Measurements from ENCODE around the gene MT1G. TPM values are rescaled to one million over a fixed set of nuclear protein-coding genes. Genes with fewer than 3 reads are reported as not detected.
A peak's percentile ranks its signal among the peaks of the same experiment; 100 is the strongest.

MT1G gene
- total RNA-seq, 4 donors from 2014 or later, result 410 to 930 (median 704) TPM

DNA sequence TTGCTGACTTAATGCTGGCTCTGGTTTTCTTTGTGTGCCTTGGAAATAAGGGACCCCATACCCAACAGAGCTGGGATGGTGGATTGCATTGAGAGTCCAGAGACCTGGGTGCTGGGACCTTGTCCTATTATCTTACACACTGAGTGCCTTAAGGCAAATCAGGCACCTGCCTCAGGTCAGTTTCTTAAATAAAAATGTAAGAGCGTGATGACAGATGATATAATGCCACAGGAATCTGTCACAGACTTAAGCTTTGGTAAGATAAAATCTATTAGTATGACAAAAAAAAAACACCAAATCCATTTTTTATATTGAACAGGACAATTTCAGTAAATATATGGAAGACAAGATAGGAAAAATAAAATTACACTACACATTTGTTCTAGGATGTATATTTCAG, 27.8 kb downstream of the MT1G start:
- no peak overlapping the region for H3K27ac ChIP-seq
- WGBS, 2 donors, result 92 to 97% methylated on average over 1 of the region's 1 CpG
- no peak for TF ChIP-seq POLR2A (IDR thresholded peaks at IDR 0.05)
- TF ChIP-seq, protein P1, sequence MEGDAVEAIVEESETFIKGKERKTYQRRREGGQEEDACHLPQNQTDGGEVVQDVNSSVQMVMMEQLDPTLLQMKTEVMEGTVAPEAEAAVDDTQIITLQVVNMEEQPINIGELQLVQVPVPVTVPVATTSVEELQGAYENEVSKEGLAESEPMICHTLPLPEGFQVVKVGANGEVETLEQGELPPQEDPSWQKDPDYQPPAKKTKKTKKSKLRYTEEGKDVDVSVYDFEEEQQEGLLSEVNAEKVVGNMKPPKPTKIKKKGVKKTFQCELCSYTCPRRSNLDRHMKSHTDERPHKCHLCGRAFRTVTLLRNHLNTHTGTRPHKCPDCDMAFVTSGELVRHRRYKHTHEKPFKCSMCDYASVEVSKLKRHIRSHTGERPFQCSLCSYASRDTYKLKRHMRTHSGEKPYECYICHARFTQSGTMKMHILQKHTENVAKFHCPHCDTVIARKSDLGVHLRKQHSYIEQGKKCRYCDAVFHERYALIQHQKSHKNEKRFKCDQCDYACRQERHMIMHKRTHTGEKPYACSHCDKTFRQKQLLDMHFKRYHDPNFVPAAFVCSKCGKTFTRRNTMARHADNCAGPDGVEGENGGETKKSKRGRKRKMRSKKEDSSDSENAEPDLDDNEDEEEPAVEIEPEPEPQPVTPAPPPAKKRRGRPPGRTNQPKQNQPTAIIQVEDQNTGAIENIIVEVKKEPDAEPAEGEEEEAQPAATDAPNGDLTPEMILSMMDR (IDR thresholded peaks at IDR 0.05), result no peak
- intact Hi-C loops (cut with DNase I), result no loop called here
- no peaks in the 10 kb centered on the region for H3K36me3 ChIP-seq
- H3K4me1 ChIP-seq, result peaks cover 11 to 33% of the 10 kb centered on the region in 2 donors
- no peaks in the 10 kb centered on the region for H3K9me3 ChIP-seq
- H3K4me3 ChIP-seq (replicated peaks in 1 of 3), result no peak overlapping the region
- no peak for DNase-seq
- peaks cover 4% of the 10 kb centered on the region for H3K27me3 ChIP-seq

DNA sequence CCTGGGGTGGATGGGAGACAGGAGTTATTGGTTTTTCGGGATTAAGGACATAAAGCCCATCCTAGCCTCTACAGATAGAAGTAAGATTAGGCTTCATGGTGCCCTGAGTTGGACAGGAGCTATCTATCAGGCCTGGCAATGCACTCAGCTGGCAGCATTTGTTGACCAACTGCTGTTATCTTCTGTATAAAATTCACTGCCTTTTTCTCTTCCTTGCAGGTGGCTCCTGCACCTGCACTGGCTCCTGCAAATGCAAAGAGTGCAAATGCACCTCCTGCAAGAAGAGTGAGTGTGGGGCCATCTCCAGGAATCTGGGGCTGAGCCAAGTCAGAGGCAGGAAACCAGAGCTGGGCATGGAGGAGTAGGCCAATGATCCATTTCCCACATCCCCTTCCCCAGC, 28.8 kb downstream of the MT1G start:
- no peaks in the 10 kb centered on the region for H3K36me3 ChIP-seq
- H3K4me3 ChIP-seq (replicated peaks in 1 of 3), result no peak overlapping the region
- no peaks in the 10 kb centered on the region for H3K9me3 ChIP-seq
- peaks cover 4% of the 10 kb centered on the region for H3K27me3 ChIP-seq
- intact Hi-C loops (cut with DNase I), result no loop called here
- TF ChIP-seq POLR2A (IDR thresholded peaks at IDR 0.05), result no peak
- TF ChIP-seq, protein P1 (IDR thresholded peaks at IDR 0.05), result no peak
- H3K4me1 ChIP-seq, result peaks cover 11 to 30% of the 10 kb centered on the region in 2 donors
- no peak for DNase-seq
- no peak overlapping the region for H3K27ac ChIP-seq
- 65 to 67% methylated on average over 1 of the region's 1 CpG for WGBS, 2 donors

DNA sequence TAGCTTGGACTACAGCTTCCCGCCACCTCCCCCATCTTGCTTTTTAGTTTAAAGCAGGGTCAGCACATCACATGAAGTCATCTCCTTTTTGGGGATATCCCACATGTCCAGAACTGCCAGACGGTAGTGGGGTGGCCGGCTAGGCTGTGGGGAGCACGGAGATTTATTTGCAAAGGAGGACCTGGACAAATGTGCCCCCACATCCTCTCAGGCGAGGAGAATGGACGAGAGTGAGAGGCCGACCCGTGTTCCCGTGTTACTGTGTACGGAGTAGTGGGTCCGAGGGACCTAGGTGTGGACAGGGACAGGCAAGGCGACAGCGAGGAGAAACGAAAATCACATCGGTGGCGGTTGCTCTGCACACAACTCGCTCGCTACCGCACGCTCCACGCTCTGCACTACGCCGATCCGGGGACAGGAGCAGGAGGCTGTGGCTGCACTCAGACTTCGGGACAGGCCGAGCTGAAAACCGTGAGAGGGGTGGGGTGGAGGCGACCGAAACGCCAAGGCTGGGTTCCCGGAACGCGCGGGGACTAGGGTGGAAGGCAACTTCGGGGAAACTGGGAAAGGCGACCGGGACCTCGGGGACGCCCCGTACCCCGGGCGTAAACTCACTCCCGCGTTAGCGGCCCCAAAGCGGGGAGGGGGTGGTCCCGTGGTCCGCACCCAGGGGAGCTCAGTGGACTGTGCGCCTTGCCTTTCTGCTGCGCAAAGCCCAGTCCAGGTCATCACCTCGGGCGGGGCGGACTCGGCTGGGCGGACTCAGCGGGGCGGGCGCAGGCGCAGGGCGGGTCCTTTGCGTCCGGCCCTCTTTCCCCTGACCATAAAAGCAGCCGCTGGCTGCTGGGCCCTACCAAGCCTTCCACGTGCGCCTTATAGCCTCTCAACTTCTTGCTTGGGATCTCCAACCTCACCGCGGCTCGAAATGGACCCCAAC, 29.8 kb downstream of the MT1G start, which contains the start of gene MT1A:
Gene MT1A, plus strand, starts transcription at position 853 of the 937 bp plus-strand sequence. Its CDS starts 73 bp downstream, at position 926.
- peak; percentile 76 to 78 for DNase-seq
- WGBS, 2 donors, result 12 to 23% methylated on average over 42 to 58 of the region's 68 CpGs
- no peaks in the 10 kb centered on the region for H3K9me3 ChIP-seq
- H3K4me3 ChIP-seq (replicated peaks in 1 of 3), result peak within 1 kb of the TSS in 2 of 3 donors; percentile 27 to 40
- peak within 1 kb of the TSS; percentile 26 to 61 (median 43) for H3K27ac ChIP-seq
- H3K4me1 ChIP-seq, result peaks cover 4 to 20% of the 10 kb centered on the region in 2 donors
- TF ChIP-seq, protein P1 (IDR thresholded peaks at IDR 0.05), result peak in 1 of 6 experiments; percentile 1
- TF ChIP-seq POLR2A (IDR thresholded peaks at IDR 0.05), result peak in 1 of 2 donors; percentile 73
- peaks cover 4% of the 10 kb centered on the region for H3K27me3 ChIP-seq
- intact Hi-C loops (cut with DNase I), result no loop called here
- H3K36me3 ChIP-seq, result no peaks in the 10 kb centered on the region

DNA sequence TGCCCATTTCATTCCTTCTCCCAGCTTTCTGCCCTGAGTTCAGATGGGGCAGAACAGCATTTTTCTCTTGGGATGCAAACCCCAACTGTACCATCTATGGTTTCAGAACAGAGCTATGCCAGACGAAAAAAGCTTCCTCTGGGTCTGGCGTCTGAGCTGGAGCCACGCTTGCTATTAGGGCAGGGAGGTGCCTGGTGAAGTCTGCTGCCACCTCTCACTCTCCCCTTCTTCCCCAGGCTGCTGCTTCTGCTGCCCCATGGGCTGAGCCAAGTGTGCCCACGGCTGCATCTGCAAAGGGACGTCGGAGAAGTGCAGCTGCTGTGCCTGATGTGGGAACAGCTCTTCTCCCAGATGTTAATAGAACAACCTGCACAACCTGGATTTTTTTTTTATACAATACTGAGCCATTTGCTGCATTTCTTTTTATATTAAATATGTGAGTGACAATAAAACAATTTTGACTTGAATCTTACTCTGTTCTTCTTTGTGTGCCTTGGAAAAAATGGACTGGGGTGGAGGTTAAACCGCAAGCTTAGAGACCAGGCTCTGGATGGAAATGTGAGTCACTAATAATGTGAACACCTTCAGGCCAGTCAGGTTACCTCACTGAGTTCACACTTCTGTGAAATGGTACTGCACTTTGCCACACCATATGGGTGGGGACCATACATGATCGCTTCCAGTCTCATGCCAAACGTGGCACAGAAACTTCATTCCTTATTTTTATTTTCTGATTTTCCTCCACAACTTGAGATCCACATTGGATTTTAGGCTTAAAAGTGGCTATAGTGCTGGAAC, 31.1 kb downstream of the MT1G start:
- no peak for TF ChIP-seq POLR2A (IDR thresholded peaks at IDR 0.05)
- TF ChIP-seq, protein P1 (IDR thresholded peaks at IDR 0.05), result no peak
- 71 to 85% methylated on average over 9 of the region's 9 CpGs for WGBS, 2 donors
- intact Hi-C loops (cut with DNase I), result no loop called here
- Histone ChIP-seq H3K27ac (no peak overlapping the region), H3K4me1 (peaks cover 4 to 20% of the 10 kb centered on the region in 2 donors), H3K36me3 (no peaks in the 10 kb centered on the region), H3K27me3 (peaks cover 4% of the 10 kb centered on the region), H3K9me3 (no peaks in the 10 kb centered on the region), H3K4me3 (replicated peaks in 1 of 3) (no peak overlapping the region)
- no peak for DNase-seq

Measured in thyroid gland (tissue), 4 donors.